ENCODE measurements around the gene SLC13A1.

DNA sequence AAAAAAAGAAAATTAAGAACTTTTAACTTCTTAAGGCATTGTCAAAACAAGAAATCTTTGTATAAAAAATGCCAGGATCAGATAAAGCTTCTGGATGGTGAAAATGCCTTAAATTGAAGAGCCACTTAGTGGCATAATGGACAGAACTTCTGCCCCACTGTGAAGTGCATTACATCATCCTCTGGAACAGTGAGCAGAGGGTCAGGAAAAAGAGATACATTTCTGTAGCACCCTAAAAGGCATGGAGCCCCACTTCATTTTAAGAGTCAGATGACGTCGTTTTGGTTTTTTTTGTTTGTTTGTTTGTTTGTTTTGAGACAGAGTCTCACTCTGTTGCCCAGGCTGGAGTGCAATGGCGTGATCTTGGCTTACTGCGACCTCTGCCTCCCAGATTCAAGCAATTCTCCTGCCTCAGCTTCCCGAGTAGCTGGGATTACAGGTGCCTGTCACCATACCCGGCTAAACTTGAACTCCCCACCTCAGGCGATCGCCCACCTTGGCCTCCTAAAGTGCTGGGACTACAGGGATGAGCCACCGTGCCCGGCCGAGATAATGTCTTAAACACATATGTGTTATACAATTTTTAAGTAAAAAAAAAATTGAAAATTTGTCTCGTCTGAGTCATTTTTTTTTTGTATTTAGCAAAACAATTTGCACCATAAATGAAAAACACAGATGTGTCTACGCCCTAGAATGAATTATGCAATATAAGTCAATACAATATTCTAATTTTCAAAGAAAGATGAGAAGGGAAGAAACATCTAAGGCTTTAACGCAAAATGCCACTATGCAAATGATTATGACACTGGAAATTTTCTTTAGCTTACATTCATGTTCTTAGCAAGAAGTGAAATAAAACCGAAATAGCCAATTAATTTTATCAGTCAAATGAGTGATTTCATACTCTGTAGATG is 29.2 kb downstream of the SLC13A1 start:
- TF ChIP-seq, protein P1, sequence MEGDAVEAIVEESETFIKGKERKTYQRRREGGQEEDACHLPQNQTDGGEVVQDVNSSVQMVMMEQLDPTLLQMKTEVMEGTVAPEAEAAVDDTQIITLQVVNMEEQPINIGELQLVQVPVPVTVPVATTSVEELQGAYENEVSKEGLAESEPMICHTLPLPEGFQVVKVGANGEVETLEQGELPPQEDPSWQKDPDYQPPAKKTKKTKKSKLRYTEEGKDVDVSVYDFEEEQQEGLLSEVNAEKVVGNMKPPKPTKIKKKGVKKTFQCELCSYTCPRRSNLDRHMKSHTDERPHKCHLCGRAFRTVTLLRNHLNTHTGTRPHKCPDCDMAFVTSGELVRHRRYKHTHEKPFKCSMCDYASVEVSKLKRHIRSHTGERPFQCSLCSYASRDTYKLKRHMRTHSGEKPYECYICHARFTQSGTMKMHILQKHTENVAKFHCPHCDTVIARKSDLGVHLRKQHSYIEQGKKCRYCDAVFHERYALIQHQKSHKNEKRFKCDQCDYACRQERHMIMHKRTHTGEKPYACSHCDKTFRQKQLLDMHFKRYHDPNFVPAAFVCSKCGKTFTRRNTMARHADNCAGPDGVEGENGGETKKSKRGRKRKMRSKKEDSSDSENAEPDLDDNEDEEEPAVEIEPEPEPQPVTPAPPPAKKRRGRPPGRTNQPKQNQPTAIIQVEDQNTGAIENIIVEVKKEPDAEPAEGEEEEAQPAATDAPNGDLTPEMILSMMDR (IDR thresholded peaks at IDR 0.05; ENCODE audit: low read depth, low read length, poor library complexity, severe bottlenecking) = no peak
- no peak for TF ChIP-seq EZH2phosphoT487 (IDR thresholded peaks at IDR 0.05; ENCODE audit: borderline replicate concordance, low read length)

Measured in DOHH2 (cell line).